CD1c-positive myeloid dendritic cell (primary cell): ENCODE results near the gene CAPZB.

Experiments used
- DNase-seq: peaks from one replicate; pipeline ENCODE4 v3.0.0-alpha.2; 2016; ENCODE audit errors: extremely low spot score

Gene CAPZB

DNA sequence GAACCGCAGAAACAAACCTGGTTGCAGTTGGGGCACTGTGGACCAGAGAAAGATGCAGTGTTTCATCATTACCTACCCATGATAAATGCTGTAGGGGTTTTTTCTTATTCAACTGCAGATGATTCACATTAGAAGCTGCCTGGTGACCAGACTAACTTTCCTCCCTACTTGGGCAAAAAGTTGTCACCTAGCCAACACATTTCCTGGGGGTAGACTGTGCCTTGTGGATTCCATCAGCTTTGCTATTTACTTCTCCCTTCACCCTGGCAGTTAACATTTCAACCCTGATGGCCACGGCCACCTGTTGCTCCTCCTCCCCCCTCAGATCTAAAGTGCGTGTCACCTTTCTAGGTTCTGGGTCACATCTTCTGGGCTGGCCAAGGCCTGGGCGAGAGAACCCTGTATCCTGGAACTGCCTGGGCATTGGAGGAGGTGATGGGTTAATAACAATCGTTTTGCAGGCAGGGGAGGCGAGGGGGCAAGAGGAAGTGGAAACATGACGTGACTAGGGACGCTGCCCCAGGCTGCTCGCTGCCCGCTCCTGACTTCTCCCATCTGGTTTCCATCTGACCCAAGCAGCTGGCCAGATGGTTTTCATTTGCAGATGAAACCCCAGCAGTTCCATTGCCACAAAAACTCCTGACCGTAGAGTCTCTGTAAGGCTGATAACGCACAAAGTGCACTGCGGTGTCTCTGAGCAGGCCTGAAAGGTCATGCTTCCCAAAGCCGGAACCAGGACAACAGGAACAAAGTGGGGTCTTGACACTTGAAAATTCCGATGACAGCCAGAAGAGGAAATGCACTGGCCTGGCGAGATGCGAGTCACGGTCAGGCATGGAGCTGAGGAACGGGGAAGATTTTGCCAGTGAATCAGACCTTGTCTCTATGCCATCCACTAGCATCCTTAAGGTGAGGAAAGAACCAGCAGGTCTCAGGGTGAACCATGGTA lies 36.6 kb downstream of the CAPZB start:
- peak; percentile 87 for DNase-seq

DNA sequence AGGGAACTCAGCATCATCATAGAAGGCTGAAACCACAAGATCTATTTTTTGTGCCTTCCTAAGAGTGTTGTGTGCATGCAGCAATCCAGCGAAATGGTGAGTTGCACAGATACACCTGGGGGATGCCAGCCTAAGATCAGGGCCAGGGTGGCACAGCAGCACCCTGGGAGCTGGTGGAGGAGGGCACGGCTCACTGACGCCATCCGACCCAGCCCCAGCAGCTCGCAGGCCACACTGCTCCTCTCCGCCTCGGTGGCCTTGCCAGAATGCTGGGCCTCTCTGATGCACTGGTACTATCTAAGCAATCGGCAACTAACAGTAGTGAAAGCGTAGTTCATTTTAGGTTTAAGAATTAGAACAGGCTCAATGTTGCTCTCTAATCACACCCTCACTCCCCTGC lies 37.8 kb downstream of the CAPZB start:
- DNase-seq, result no peak

DNA sequence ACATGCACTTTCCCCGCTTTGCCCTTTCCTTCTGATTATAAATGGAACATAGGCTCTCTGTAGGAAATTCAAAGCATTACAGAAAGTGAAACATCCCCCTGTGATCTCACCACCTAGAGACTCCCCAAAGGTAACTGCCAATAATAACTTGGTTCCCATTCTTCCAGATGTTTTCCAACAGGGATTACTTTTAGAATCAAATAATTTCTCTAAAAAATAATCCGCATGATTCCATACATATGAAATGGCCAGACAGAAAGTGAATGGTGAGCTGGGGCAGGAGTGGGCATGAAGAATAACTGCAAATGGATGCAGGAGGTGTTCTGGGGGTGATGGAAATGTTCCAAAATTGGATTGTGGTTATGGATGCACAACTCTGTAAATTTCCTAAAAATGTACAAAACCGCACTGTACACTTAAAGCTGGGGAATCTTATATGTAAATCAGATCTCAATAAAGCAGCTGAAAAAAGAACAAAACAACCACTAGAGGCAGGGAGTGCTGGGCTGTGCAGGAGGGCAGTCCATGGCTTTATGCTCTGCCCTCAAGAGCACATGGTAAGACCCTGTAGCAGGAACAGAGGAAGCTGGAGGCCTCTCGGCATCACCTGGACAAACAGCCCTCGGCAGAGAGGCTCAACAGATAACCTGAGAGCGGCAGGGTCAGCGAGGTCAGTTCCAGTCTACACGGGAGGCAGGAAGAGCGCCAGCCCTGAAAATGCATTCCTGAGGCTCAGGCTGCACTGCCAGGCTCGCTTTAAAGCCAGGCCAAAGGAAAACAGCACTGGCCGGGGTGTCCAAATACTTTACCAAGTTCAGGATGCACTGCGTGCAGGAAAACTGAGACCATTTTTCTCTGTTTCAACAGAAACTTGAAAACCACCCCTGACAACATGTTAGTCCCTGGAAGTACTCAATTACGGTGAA lies 39.7 kb downstream of the CAPZB start:
- DNase-seq, result no peak

DNA sequence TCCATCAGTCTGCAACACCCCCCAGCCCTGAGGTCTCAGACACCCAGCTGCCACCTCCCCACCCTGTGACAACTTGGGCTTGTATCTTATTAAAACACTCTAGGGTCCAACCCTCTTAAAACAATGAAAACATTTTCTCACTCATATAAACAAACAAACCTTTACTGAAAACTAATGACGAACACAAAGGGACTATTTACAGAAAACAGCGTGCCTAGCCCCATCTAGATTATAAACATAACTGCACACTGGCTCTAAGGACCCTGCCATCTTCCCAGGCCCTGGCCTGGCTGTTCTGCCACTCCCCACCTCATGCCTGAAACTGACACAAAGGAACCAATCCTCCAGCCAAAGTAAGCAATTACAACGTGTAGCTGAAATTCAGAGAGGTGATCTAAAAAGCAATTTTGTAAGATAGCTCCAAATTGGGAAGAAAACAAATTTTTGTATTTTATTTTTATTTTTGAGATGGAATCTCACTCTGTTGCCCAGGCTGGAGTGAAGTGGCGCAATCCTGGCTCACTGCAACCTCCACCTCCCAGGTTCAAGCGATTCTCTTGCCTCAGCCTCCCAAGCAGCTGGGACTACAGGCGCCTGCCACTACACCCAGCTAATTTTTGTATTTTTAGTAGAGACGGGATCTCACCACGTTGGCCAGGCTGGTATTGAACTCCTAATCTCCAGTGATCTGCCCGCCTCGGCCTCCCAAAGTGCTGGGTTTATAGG lies 40.9 kb downstream of the CAPZB start:
- DNase-seq, result no peak

DNA sequence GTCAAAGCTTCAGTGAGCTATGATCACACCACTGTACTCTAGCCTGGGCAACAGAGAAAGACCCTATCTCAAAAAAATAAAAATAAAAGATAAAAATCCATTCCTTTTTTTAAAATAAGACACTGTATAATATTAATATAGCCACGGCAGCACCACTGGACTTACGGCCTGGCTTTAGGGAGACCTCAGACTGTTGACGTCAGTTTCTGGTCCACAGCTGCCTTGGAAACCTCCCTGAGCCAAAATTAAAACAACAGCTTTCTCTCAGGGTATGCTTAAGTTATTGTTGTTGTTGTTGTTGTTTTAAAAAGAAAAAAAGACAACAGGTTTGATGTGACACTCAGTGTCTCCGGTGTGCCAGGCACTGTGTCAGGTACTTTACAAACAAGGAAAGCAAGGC lies 42.0 kb downstream of the CAPZB start:
- DNase-seq, result no peak

DNA sequence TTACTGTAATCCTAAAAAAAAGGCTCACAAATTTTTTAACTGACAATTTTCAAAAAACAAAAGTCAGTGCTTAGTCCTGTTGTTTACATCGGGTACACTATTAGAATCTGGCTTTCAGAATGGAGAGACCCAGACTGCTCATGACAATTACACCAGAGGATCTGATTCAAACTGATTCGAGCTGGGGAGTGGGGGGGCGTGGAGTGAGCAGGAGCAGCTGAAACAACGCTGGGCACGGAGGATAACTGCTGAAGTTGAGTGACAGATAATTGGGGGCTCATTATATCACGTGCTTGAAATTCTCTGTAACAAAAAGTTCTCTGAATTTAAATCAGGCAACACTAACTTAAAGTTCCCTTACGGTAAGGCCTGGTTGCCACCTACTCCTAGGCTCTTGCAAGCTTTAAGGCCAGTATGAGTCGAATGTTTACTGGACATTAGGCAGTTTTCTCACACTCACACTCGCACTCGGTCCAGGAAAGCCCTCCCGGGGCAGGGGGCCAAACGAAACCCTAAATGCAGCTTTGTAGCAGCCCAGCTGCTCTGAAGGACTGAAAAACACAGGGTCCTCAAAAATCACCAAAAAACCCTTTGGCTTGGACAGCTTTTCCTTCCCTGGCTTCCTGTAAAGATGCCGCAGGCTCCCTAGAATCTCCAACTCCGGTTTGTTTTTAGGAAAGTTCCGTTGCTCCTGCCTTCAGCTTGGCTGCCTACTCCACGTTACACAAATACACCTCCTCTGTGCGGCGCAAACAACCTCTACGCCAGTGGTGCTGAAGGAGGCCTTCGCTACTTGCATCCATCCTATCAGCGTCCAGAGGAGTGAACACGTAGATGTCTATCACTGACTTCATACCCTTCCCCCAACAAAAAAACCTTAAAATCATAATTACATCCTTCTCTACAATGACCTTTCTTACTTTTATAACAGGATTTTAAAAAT lies 42.9 kb downstream of the CAPZB start:
- DNase-seq, result no peak

GRCh38 chr1:19441048-19441780 lies 44.1 kb downstream of the CAPZB start:
- no peak for DNase-seq

- no peak for DNase-seq
Measured at GRCh38 chr1:19439464-19440171, 45.7 kb downstream of the CAPZB start.

- DNase-seq, result no peak
Measured at GRCh38 chr1:19438516-19439195, 46.7 kb downstream of the CAPZB start.

- DNase-seq, result no peak
Measured at GRCh38 chr1:19437891-19438294, 47.4 kb downstream of the CAPZB start.

GRCh38 chr1:19436716-19437476 lies 48.4 kb downstream of the CAPZB start:
- peak; percentile 76 for DNase-seq

GRCh38 chr1:19435851-19436455 lies 49.4 kb downstream of the CAPZB start:
- peak; percentile 77 for DNase-seq

GRCh38 chr1:19435181-19435580 lies 50.2 kb downstream of the CAPZB start:
- peak; percentile 69 for DNase-seq

- DNase-seq, result no peak
Measured at GRCh38 chr1:19433719-19433998, 51.7 kb downstream of the CAPZB start.

GRCh38 chr1:19432943-19433718 lies 52.2 kb downstream of the CAPZB start:
- DNase-seq, result no peak

DNA sequence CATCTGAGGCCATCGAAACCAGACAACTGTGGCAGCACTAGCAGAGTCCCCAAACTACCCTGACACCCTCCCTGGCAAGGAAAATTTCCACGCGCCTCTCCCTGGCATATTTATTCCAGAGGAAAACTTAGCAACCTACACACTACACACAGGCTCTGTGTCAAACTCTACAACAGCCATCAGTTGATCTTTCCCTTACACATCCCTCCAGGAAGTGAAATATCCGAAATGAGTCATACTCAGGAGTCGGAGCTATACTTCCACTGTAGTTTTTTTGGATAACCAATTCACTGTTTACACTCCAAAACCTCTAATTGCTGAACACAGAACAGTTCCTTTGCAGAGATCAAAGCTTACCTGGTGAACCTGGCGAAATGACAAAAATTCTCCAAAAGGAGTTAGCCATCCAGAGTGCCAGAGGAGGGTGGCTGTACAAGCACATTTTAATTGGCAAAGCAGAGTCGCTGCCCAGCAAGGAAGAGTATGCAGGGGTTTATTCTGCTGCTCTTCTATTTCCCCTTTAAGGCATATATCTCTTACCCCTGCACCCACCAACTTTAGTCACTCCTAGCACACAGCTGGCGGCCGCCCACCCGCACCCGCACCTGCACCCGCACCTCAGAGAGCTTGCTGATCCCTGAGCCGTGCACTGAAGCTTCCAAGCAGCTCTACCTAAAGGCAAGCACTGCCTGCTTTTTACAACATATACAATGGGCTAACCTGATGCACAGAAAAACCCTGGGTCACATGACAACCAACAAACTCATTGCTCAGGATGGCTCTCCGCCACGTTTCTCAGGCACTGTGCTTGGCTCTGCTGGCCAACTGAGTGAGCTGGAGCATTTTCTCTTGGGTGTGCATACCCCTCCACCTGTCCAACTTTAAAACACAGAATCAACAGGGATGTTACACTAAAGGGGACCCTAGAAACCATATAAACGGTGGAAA lies 54.9 kb downstream of the CAPZB start:
- DNase-seq, result peak; percentile 39
